ENCODE results near the gene GRK5.

GRK5 gene

DNA sequence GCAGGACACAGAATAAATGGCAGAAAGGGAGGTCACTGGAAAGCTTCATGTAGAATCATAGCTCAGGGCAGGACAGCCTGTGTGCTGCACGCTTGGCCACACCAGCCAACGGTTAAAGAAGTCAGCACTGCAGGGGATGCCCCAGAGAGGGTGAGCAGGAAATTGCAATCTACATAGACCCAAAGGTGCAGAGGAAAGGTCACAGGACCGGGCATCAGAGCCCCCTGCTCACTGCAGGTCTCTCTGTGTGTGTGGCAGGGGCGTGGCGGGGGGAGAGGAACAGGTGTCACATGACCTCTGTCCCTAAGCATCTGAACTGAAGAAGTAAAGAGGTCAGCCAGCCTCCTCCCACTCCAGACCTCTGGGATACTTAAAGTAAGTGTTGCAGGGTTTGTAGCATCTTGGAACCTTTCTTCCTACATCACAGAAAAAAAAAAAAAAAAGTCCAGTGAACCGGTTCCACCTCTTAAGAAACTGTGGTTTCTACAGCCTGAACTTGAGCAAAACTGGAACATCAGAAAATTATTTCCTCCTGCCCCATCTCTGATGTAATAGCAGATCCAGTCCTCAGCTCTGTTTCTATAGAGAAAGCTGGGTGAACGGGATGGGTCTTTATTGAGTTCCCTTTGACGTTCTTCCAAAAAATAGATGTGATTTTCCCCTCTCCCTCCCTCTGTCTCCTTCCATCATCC, 270.9 kb downstream of the GRK5 start:
- WGBS, 2 donors (ENCODE audit: extremely low coverage in 2 of 2, insufficient read length in 2 of 2, insufficient replicate concordance in 1 of 2) = no CpG with 5 or more reads among the region's 8 CpGs
- no peak overlapping the region for H3K4ac ChIP-seq (ENCODE audit: low read length)

DNA sequence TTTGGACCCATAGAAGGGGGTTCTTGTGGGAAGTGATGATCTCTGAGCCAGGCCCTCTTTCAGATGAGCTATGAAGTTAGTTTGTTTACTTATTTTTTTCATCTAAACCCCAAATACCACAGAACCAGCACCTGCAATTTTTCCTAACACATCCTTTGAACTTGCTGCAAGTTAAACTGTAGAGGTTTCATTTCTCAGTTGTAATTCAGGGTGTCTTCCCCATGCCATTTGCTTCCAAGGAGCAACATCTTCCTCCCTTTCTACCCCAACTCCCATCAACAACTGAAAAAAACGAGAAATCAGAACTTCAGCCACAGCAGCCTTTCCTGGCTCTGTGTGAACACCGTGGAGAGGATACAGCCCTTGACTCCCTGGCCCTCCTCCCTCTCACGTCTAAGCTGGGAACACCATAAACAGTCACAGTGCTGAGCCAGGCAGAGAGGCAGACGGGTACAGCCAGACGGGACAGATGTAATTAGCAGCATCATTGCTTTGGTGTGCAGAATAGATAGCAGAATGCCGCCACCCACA, 271.5 kb downstream of the GRK5 start:
- no peak for DNase-seq (ENCODE audit: low spot score)
- Histone ChIP-seq H4K8ac (ENCODE audit: low read depth, low read length) (no peak overlapping the region), H2BK5ac (ENCODE audit: low read length) (no peak overlapping the region), H4K91ac (ENCODE audit: low read depth, low read length, poor library complexity) (no peak overlapping the region), H3K4me2 (ENCODE audit: insufficient read depth, low read length, poor library complexity, severe bottlenecking) (no peak overlapping the region), H3K4me1 (ENCODE audit: control insufficient read depth in 2 of 2, insufficient read depth in 1 of 2, low read depth in 1 of 2, low read length in 2 of 2) (peaks cover 4 to 18% of the 10 kb centered on the region in 2 donors), H2AFZ (ENCODE audit: low read length) (no peak overlapping the region), H3K18ac (ENCODE audit: low read length) (no peak overlapping the region), H2BK15ac (ENCODE audit: low read length) (no peak overlapping the region), H3K4me3 (ENCODE audit: low read length in 2 of 2) (peak overlapping the region in 1 of 2 donors; percentile 22), H3K79me1 (ENCODE audit: low read depth, low read length) (no peaks in the 10 kb centered on the region), H3K27ac (replicated peaks; ENCODE audit: low read length) (no peak overlapping the region), H3K27me3 (ENCODE audit: control insufficient read depth in 3 of 3, insufficient read depth in 3 of 3, low read depth in 1 of 3, low read length in 3 of 3) (peaks cover 0 to 41% (median 0%) of the 10 kb centered on the region in 3 experiments), H3K9ac (ENCODE audit: low read depth, low read length, poor library complexity) (no peak overlapping the region), H2AK5ac (ENCODE audit: low read depth, low read length) (no peak overlapping the region), H3K4ac (ENCODE audit: low read length) (no peak overlapping the region), H3K36me3 (replicated peaks in 1 of 2; ENCODE audit: control insufficient read depth in 2 of 2, insufficient read depth in 2 of 2, low read length in 2 of 2) (no peaks in the 10 kb centered on the region), H3K14ac (ENCODE audit: low read length) (no peak overlapping the region), H3K9me3 (replicated peaks in 1 of 2; ENCODE audit: control insufficient read depth in 2 of 2, insufficient read depth in 1 of 2, low read depth in 1 of 2, low read length in 2 of 2) (no peaks in the 10 kb centered on the region), H3K23ac (ENCODE audit: low read depth, low read length, poor library complexity) (no peak overlapping the region), H2BK120ac (ENCODE audit: low read depth, low read length) (no peak overlapping the region), H2BK12ac (ENCODE audit: low read length) (no peak overlapping the region)
- no CpG with 5 or more reads among the region's 6 CpGs for WGBS, 2 donors (ENCODE audit: extremely low coverage in 2 of 2, insufficient read length in 2 of 2, insufficient replicate concordance in 1 of 2)

More for the DNA sequence above, 270.9 kb downstream of the GRK5 start:
- no peak overlapping the region for H3K4me2 ChIP-seq (ENCODE audit: insufficient read depth, low read length, poor library complexity, severe bottlenecking)
- no peak overlapping the region for H3K9ac ChIP-seq (ENCODE audit: low read depth, low read length, poor library complexity)
- no peaks in the 10 kb centered on the region for H3K79me1 ChIP-seq (ENCODE audit: low read depth, low read length)
- no peaks in the 10 kb centered on the region for H3K9me3 ChIP-seq (replicated peaks in 1 of 2; ENCODE audit: control insufficient read depth in 2 of 2, insufficient read depth in 1 of 2, low read depth in 1 of 2, low read length in 2 of 2)
- no peak overlapping the region for H3K23ac ChIP-seq (ENCODE audit: low read depth, low read length, poor library complexity)
- no peak overlapping the region for H4K91ac ChIP-seq (ENCODE audit: low read depth, low read length, poor library complexity)
- H2BK15ac ChIP-seq (ENCODE audit: low read length) = no peak overlapping the region
- H3K14ac ChIP-seq (ENCODE audit: low read length) = no peak overlapping the region
- no peak overlapping the region for H2BK5ac ChIP-seq (ENCODE audit: low read length)
- H3K27ac ChIP-seq (replicated peaks; ENCODE audit: low read length) = no peak overlapping the region
- DNase-seq (ENCODE audit: low spot score) = no peak
- no peaks in the 10 kb centered on the region for H3K36me3 ChIP-seq (replicated peaks in 1 of 2; ENCODE audit: control insufficient read depth in 2 of 2, insufficient read depth in 2 of 2, low read length in 2 of 2)
- no peak overlapping the region for H2AK5ac ChIP-seq (ENCODE audit: low read depth, low read length)
- no peak overlapping the region for H2BK120ac ChIP-seq (ENCODE audit: low read depth, low read length)
- peaks cover 4 to 18% of the 10 kb centered on the region in 2 donors for H3K4me1 ChIP-seq (ENCODE audit: control insufficient read depth in 2 of 2, insufficient read depth in 1 of 2, low read depth in 1 of 2, low read length in 2 of 2)
- H3K4me3 ChIP-seq (ENCODE audit: low read length in 2 of 2) = no peak overlapping the region
- no peak overlapping the region for H2AFZ ChIP-seq (ENCODE audit: low read length)
- peaks cover 0 to 41% (median 0%) of the 10 kb centered on the region in 3 experiments for H3K27me3 ChIP-seq (ENCODE audit: control insufficient read depth in 3 of 3, insufficient read depth in 3 of 3, low read depth in 1 of 3, low read length in 3 of 3)
- no peak overlapping the region for H3K18ac ChIP-seq (ENCODE audit: low read length)
- H2BK12ac ChIP-seq (ENCODE audit: low read length) = no peak overlapping the region
- H4K8ac ChIP-seq (ENCODE audit: low read depth, low read length) = no peak overlapping the region

GRCh38 chr10:119479532-119479931, 272.2 kb downstream of the GRK5 start:
- H3K79me1 ChIP-seq (ENCODE audit: low read depth, low read length) = no peaks in the 10 kb centered on the region
- no peak overlapping the region for H3K14ac ChIP-seq (ENCODE audit: low read length)
- H3K36me3 ChIP-seq (replicated peaks in 1 of 2; ENCODE audit: control insufficient read depth in 2 of 2, insufficient read depth in 2 of 2, low read length in 2 of 2) = no peaks in the 10 kb centered on the region
- H2BK5ac ChIP-seq (ENCODE audit: low read length) = no peak overlapping the region
- no peak overlapping the region for H3K27ac ChIP-seq (replicated peaks; ENCODE audit: low read length)
- H4K91ac ChIP-seq (ENCODE audit: low read depth, low read length, poor library complexity) = no peak overlapping the region
- no peak overlapping the region for H4K8ac ChIP-seq (ENCODE audit: low read depth, low read length)
- H3K27me3 ChIP-seq (ENCODE audit: control insufficient read depth in 3 of 3, insufficient read depth in 3 of 3, low read depth in 1 of 3, low read length in 3 of 3) = peaks cover 0 to 41% (median 0%) of the 10 kb centered on the region in 3 experiments
- no peak overlapping the region for H2BK15ac ChIP-seq (ENCODE audit: low read length)
- no peak overlapping the region for H3K9ac ChIP-seq (ENCODE audit: low read depth, low read length, poor library complexity)
- no peak overlapping the region for H3K4me3 ChIP-seq (ENCODE audit: low read length in 2 of 2)
- H2AFZ ChIP-seq (ENCODE audit: low read length) = no peak overlapping the region
- peak; percentile 17 for DNase-seq (ENCODE audit: low spot score)
- no peaks in the 10 kb centered on the region for H3K9me3 ChIP-seq (replicated peaks in 1 of 2; ENCODE audit: control insufficient read depth in 2 of 2, insufficient read depth in 1 of 2, low read depth in 1 of 2, low read length in 2 of 2)
- H3K23ac ChIP-seq (ENCODE audit: low read depth, low read length, poor library complexity) = no peak overlapping the region
- H3K4ac ChIP-seq (ENCODE audit: low read length) = no peak overlapping the region
- peaks cover 4 to 18% of the 10 kb centered on the region in 2 donors for H3K4me1 ChIP-seq (ENCODE audit: control insufficient read depth in 2 of 2, insufficient read depth in 1 of 2, low read depth in 1 of 2, low read length in 2 of 2)
- H2BK120ac ChIP-seq (ENCODE audit: low read depth, low read length) = no peak overlapping the region
- no CpG with 5 or more reads among the region's 8 CpGs for WGBS, 2 donors (ENCODE audit: extremely low coverage in 2 of 2, insufficient read length in 2 of 2, insufficient replicate concordance in 1 of 2)
- no peak overlapping the region for H2BK12ac ChIP-seq (ENCODE audit: low read length)
- no peak overlapping the region for H3K18ac ChIP-seq (ENCODE audit: low read length)
- H2AK5ac ChIP-seq (ENCODE audit: low read depth, low read length) = no peak overlapping the region
- no peak overlapping the region for H3K4me2 ChIP-seq (ENCODE audit: insufficient read depth, low read length, poor library complexity, severe bottlenecking)

- Histone ChIP-seq H3K79me1 (ENCODE audit: low read depth, low read length) (no peaks in the 10 kb centered on the region), H3K27me3 (ENCODE audit: control insufficient read depth in 3 of 3, insufficient read depth in 3 of 3, low read depth in 1 of 3, low read length in 3 of 3) (peaks cover 0 to 38% (median 0%) of the 10 kb centered on the region in 3 experiments), H3K9me3 (replicated peaks in 1 of 2; ENCODE audit: control insufficient read depth in 2 of 2, insufficient read depth in 1 of 2, low read depth in 1 of 2, low read length in 2 of 2) (no peaks in the 10 kb centered on the region), H3K14ac (ENCODE audit: low read length) (no peak overlapping the region), H3K4me2 (ENCODE audit: insufficient read depth, low read length, poor library complexity, severe bottlenecking) (no peak overlapping the region), H4K91ac (ENCODE audit: low read depth, low read length, poor library complexity) (no peak overlapping the region), H3K4me3 (ENCODE audit: low read length in 2 of 2) (no peak overlapping the region), H2AFZ (ENCODE audit: low read length) (no peak overlapping the region), H3K23ac (ENCODE audit: low read depth, low read length, poor library complexity) (no peak overlapping the region), H2BK12ac (ENCODE audit: low read length) (no peak overlapping the region), H3K4ac (ENCODE audit: low read length) (no peak overlapping the region), H2AK5ac (ENCODE audit: low read depth, low read length) (no peak overlapping the region), H3K4me1 (ENCODE audit: control insufficient read depth in 2 of 2, insufficient read depth in 1 of 2, low read depth in 1 of 2, low read length in 2 of 2) (peaks cover 7 to 18% of the 10 kb centered on the region in 2 donors), H3K18ac (ENCODE audit: low read length) (no peak overlapping the region), H2BK15ac (ENCODE audit: low read length) (no peak overlapping the region), H4K8ac (ENCODE audit: low read depth, low read length) (no peak overlapping the region), H3K36me3 (replicated peaks in 1 of 2; ENCODE audit: control insufficient read depth in 2 of 2, insufficient read depth in 2 of 2, low read length in 2 of 2) (no peaks in the 10 kb centered on the region), H3K9ac (ENCODE audit: low read depth, low read length, poor library complexity) (no peak overlapping the region), H2BK5ac (ENCODE audit: low read length) (no peak overlapping the region), H2BK120ac (ENCODE audit: low read depth, low read length) (no peak overlapping the region), H3K27ac (replicated peaks; ENCODE audit: low read length) (no peak overlapping the region)
- WGBS, 2 donors (ENCODE audit: extremely low coverage in 2 of 2, insufficient read length in 2 of 2, insufficient replicate concordance in 1 of 2) = no CpG with 5 or more reads among the region's 4 CpGs
- DNase-seq (ENCODE audit: low spot score) = no peak
These were observed 273.3 kb downstream of the GRK5 start for GRCh38 chr10:119480667-119481066.
